ENCODE data around the gene CFAP221.

Gene CFAP221

GRCh38 chr2:119681203-119681867 lies 137.1 kb downstream of the CFAP221 start:
- no peak for DNase-seq (ENCODE audit: low read depth)

GRCh38 chr2:119681868-119682220 lies 137.6 kb downstream of the CFAP221 start:
- DNase-seq (ENCODE audit: low read depth): no peak

- no peak for DNase-seq (ENCODE audit: low read depth)
Measured at GRCh38 chr2:119682578-119682977, 138.3 kb downstream of the CFAP221 start.

GRCh38 chr2:119683074-119683712 lies 138.9 kb downstream of the CFAP221 start:
- no peak for DNase-seq (ENCODE audit: low read depth)

GRCh38 chr2:119683713-119684443 lies 139.6 kb downstream of the CFAP221 start:
- DNase-seq (ENCODE audit: low read depth): no peak

GRCh38 chr2:119684518-119684917 lies 140.3 kb downstream of the CFAP221 start:
- DNase-seq (ENCODE audit: low read depth): no peak

- no peak for DNase-seq (ENCODE audit: low read depth)
Measured at GRCh38 chr2:119688616-119689015, 144.4 kb downstream of the CFAP221 start.

GRCh38 chr2:119689218-119689617 lies 145.0 kb downstream of the CFAP221 start:
- DNase-seq (ENCODE audit: low read depth): no peak

- DNase-seq (ENCODE audit: low read depth): no peak
Measured at GRCh38 chr2:119691189-119691588, 146.9 kb downstream of the CFAP221 start.

- no peak for DNase-seq (ENCODE audit: low read depth)
Measured at GRCh38 chr2:119691651-119692245, 147.5 kb downstream of the CFAP221 start.

GRCh38 chr2:119692310-119692709 lies 148.1 kb downstream of the CFAP221 start:
- no peak for DNase-seq (ENCODE audit: low read depth)

GRCh38 chr2:119692954-119693353 lies 148.7 kb downstream of the CFAP221 start:
- no peak for DNase-seq (ENCODE audit: low read depth)

- DNase-seq (ENCODE audit: low read depth): no peak
Measured at GRCh38 chr2:119693567-119693966, 149.3 kb downstream of the CFAP221 start.

- DNase-seq (ENCODE audit: low read depth): no peak
Measured at GRCh38 chr2:119693967-119694366, 149.7 kb downstream of the CFAP221 start.

- DNase-seq (ENCODE audit: low read depth): no peak
Measured at GRCh38 chr2:119694470-119694844, 150.2 kb downstream of the CFAP221 start.

GRCh38 chr2:119694845-119695521 lies 150.7 kb downstream of the CFAP221 start:
- DNase-seq (ENCODE audit: low read depth): peak; percentile 26

- DNase-seq (ENCODE audit: low read depth): no peak
Measured at GRCh38 chr2:119696005-119696404, 151.8 kb downstream of the CFAP221 start.

- DNase-seq (ENCODE audit: low read depth): no peak
Measured at GRCh38 chr2:119696494-119697030, 152.3 kb downstream of the CFAP221 start.

GRCh38 chr2:119697290-119698020 lies 153.2 kb downstream of the CFAP221 start:
- DNase-seq (ENCODE audit: low read depth): no peak

- DNase-seq (ENCODE audit: low read depth): no peak
Measured at GRCh38 chr2:119698246-119698645, 154.0 kb downstream of the CFAP221 start.

GRCh38 chr2:119699016-119699606 lies 154.9 kb downstream of the CFAP221 start:
- DNase-seq (ENCODE audit: low read depth): no peak
